ENCODE measurements around the gene C1orf210. TPM values are rescaled to one million over a fixed set of nuclear protein-coding genes. Genes with fewer than 3 reads are reported as not detected.

The C1orf210 gene
- total and polyA plus RNA-seq, 2 of the 4 experiments (the other 2 are of a cell fraction): not detected

GRCh38 chr1:43265431-43265830 is 19.9 kb downstream of the C1orf210 start:
- H2AK9ac ChIP-seq (replicated peaks; ENCODE audit: low read depth, low read length, poor library complexity): no peak overlapping the region
- ChIA-PET CTCF (no interaction called here), POLR2A (ENCODE audit: unreplicated experiment) (no interaction called here)
- BruUV-seq (replicated peaks): no TSS peak
- no peak overlapping the region for H2AFZ ChIP-seq (replicated peaks; ENCODE audit: low read length, poor library complexity)
- DNase-seq (no peak), ATAC-seq (ENCODE audit: low read depth) (no peak)
- no peak overlapping the region for H2BK120ac ChIP-seq (ENCODE audit: low read depth, low read length)
- no peak overlapping the region for H3K4me3 ChIP-seq (ENCODE audit: insufficient read depth, low read depth, low read length)
- H3K4me1 ChIP-seq (ENCODE audit: control insufficient read depth, insufficient read depth, low read length): peaks cover 2% of the 10 kb centered on the region; the same call in 1 of the 2 replicates
- no peaks in the 10 kb centered on the region for H3K36me3 ChIP-seq (ENCODE audit: control insufficient read depth, insufficient read depth, low read length)
- H3K4ac ChIP-seq (ENCODE audit: low read depth, low read length): no peak overlapping the region
- no peak overlapping the region for H3K27ac ChIP-seq (ENCODE audit: insufficient read depth, low read length)
- H3K14ac ChIP-seq (replicated peaks; ENCODE audit: low read depth, low read length): no peak overlapping the region
- H2BK20ac ChIP-seq (ENCODE audit: low read depth, low read length): no peak overlapping the region
- H3K4me2 ChIP-seq (ENCODE audit: low read depth, low read length): no peak overlapping the region
- H2AK5ac ChIP-seq (ENCODE audit: low read depth, low read length): no peak overlapping the region
- in situ Hi-C loops (cut with MboI; ENCODE audit: low sequenced_read_pairs): no loop called here
- dilution Hi-C loops (cut with HindIII; ENCODE audit: low sequenced_read_pairs, unreplicated experiment): no loop called here
- no peak overlapping the region for H4K5ac ChIP-seq (ENCODE audit: low read depth, low read length)
- WGBS, 2 experiments (ENCODE audit: extremely low coverage in 2 of 2, insufficient read length in 1 of 2): 70% methylated on average over 4 of the region's 4 CpGs; no CpG with 5 or more reads in 1 of the 2 experiments
- no peak overlapping the region for H4K8ac ChIP-seq (ENCODE audit: low read depth in 2 of 2, low read length in 2 of 2)
- H4K91ac ChIP-seq (ENCODE audit: insufficient read depth, low read depth, low read length): no peak overlapping the region
- no peak overlapping the region for H2BK5ac ChIP-seq (ENCODE audit: low read depth, low read length, poor library complexity, severe bottlenecking)
- H4K20me1 ChIP-seq (ENCODE audit: insufficient read depth, low read length): no peaks in the 10 kb centered on the region
- peaks cover 2% of the 10 kb centered on the region; the same call in 1 of the 2 replicates for H3K27me3 ChIP-seq (ENCODE audit: control insufficient read depth, insufficient read depth, low read length)
- H3K9me3 ChIP-seq (ENCODE audit: control insufficient read depth, insufficient read depth, low read length): peaks cover 5% of the 10 kb centered on the region
- intact Hi-C loops (cut with micrococcal nuclease): no loop called here
- H2BK15ac ChIP-seq (ENCODE audit: low read depth, low read length): no peak overlapping the region
- H3K79me1 ChIP-seq (ENCODE audit: low read depth in 1 of 2, low read length in 2 of 2): no peaks in the 10 kb centered on the region
- H3K9ac ChIP-seq (ENCODE audit: low read depth, low read length): no peak overlapping the region
- H3K9me1 ChIP-seq (ENCODE audit: insufficient read depth, low read length): no peaks in the 10 kb centered on the region
- TF ChIP-seq CEBPB (IDR thresholded peaks at IDR 0.05; ENCODE audit: low read depth, low read length): no peak
- TF ChIP-seq CTCF (conservative IDR thresholded peaks at IDR 0.05; ENCODE audit: low read depth, low read length): no peak
- TF ChIP-seq CHD1 (IDR thresholded peaks at IDR 0.05; ENCODE audit: low read depth, low read length): no peak
- TF ChIP-seq SMC3 (IDR thresholded peaks at IDR 0.05; ENCODE audit: low read depth, low read length): no peak
- no peak for TF ChIP-seq RFX5 (IDR thresholded peaks at IDR 0.05; ENCODE audit: low read depth, low read length)
- TF ChIP-seq RCOR1 (IDR thresholded peaks at IDR 0.05; ENCODE audit: insufficient replicate concordance, low read length): no peak
- TF ChIP-seq MAZ (IDR thresholded peaks at IDR 0.05; ENCODE audit: borderline replicate concordance, low read depth, low read length): no peak
- no peak for TF ChIP-seq ELK1 (IDR thresholded peaks at IDR 0.05; ENCODE audit: borderline replicate concordance, low read depth, low read length)
- TF ChIP-seq RAD21 (IDR thresholded peaks at IDR 0.05; ENCODE audit: low read length): no peak
- no peak for TF ChIP-seq MAFK (IDR thresholded peaks at IDR 0.05; ENCODE audit: low read depth, low read length)
- TF ChIP-seq BHLHE40 (IDR thresholded peaks at IDR 0.05; ENCODE audit: low read depth, low read length): no peak
- no peak for TF ChIP-seq NFE2L2 (IDR thresholded peaks at IDR 0.05; ENCODE audit: low read depth, low read length)
- no peak for TF ChIP-seq POLR2A (IDR thresholded peaks at IDR 0.05; ENCODE audit: low read depth, low read length)
- no peak for TF ChIP-seq USF2 (IDR thresholded peaks at IDR 0.05; ENCODE audit: low read depth, low read length)
- TF ChIP-seq FOS (IDR thresholded peaks at IDR 0.05; ENCODE audit: low read depth, low read length): no peak
- no peak overlapping the region for H3K56ac ChIP-seq (ENCODE audit: extremely low read depth, insufficient read depth, low read length)
- no peak overlapping the region for H3K23ac ChIP-seq (ENCODE audit: low read depth, low read length)
- H3K18ac ChIP-seq (ENCODE audit: low read depth, low read length): no peak overlapping the region
